Stimulated activated CD8-positive, alpha-beta memory T cell treated with anti-CD3 and anti-CD28 coated beads, Interleukin-15, amount 100 ng/mL, for 48 hours (primary cell): ENCODE results near the gene TOPORS.
"Not testable (repeated sequence)": the region's sequence is repeated elsewhere in the genome, so short reads cannot be mapped to it uniquely, and the experiment has no call there.

Source experiments
- DNase-seq, 2 donors: peaks; one replicate each; pipeline ENCODE4 v3.0.0-alpha.2; 2020; ENCODE audit warnings: low read depth in 2 of 2

Gene TOPORS

DNA sequence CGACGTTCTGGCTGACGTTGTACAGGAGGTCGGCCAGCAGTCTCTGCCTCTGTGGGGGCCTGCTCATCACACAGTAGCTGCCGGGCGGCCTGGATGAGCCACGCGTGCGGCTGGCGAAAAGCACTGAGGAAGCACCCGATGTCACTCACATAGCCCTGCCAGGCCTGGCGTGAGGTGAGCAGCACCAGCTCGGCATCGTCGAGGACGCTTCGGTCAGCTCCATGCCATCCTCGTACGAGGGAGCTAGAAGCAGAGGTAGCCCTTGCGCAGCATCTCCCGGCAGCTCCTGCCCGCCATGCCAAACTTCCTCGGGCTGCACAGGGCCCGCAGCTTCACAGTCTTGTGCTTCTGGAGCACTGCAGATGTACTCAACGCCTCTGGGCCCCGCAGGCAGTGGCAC lies 14.4 kb upstream of the TOPORS start:
- no peak for DNase-seq

DNA sequence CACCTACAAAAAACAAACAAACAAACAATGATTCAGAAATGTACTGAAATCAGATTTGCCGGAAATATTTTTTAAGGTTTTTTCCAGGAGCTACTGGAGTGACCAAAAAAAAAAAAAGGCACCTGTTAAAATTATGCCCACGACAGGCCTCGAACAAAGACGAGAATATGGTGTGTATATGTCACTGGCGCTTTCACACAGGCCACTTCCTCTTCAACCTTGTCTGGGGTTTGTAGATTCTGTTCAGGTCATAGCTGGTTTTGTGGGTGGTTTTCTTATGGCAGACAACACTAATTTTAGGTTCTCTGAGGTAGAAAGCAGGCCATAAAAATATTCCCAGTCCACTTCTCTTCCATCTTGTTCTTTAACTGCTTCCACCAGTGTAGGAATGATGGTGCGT lies 13.6 kb upstream of the TOPORS start:
- DNase-seq: no peak

DNA sequence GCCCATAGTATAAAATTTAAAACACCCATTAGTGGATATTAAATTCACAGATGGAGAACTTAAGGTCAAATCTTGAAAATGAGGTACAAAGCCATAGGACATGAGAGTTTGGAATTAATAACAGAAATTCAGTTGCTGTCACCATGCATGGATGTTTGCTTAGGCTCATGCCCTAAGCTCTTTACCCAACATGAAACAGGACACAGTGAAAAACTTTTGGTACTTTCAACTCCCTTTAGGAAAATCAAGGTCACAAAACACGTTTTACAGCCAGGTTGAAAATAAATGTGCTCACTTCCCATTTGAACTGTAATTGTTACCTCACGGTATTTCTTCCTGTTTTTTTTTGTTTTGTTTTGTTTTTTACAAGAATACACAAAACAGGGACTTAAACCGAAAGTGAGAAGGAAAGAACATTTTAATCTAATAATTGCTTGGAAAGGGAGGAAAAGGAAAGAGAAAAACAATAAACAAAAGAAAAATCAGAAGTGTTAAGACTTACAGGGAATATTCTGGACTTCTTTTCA lies 6.1 kb upstream of the TOPORS start:
- no peak for DNase-seq

DNA sequence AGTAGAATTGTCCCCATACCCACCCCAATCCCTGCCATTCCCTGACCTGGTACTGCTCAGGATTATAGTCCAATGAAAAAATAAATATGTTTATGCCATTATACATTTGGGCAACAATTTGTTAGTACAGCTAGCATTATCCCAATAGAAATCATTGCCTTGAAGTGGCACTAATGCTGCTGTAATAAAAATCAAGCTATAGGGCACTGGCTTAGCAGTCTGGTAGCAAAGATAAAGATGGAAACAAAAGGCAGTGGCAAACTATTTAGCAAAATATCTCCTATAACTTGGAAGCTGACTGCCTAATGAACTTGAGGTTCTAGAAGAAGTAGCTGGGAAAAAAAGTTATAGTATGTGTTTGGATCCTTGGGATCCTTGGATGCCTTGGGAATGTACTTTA lies 2.2 kb upstream of the TOPORS start:
- DNase-seq: no peak

DNA sequence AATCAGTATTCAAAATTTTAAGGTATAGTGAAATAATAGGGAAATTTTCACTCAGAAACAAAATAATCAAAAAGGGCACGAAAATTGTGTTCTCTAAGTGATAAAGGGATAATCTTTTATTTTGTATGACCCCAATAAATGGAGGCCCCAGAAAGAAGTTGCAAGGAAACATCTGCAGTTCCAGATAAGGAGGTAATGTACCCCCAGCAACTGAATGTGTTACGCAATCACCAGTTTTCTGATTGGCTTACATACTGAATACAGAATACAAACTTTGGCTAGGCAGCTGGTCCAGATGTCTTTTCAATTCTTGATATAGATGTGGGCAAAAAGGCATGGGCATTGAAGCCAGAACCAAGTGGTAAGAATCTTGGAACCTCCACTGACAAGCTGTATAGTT lies 1.7 kb upstream of the TOPORS start:
- no peak for DNase-seq

DNA sequence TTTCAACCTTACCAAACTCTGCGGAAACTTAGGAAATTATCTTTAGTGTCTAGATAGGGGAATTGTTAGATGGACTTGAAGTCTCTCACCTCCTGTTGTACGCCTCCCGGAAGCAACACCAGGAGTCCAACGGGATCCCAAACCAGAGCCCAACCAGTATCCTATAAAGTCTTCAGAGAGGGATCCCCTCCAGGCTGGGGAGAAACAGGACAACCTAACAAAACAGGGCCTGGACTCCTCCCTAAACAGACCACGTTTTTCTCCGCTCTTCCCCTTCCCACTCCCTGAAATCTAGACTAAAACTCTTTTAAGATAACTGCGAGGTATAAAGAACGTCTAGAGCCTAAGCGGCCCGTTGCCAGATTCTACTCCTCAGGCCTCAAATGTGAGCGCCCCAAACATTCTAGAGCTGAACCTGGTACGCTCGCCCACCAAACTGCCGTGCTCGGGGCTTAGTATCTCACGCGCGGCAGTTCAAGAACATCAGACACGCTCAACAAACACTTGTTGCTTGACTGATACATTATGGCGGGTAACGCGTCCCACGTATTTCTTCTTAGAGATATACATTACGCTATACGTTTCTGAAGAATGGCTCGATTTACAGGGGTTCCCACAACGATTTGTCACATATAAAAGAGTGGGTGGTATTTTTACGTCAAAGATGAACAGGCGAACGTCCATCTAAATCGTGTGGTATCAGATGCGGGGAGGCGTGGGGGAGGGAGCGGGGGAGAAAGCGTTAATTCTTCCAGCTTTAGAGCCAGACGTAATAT lies 922 bp downstream of the TOPORS start:
- DNase-seq: peak in 1 of 2 donors; percentile 25

DNA sequence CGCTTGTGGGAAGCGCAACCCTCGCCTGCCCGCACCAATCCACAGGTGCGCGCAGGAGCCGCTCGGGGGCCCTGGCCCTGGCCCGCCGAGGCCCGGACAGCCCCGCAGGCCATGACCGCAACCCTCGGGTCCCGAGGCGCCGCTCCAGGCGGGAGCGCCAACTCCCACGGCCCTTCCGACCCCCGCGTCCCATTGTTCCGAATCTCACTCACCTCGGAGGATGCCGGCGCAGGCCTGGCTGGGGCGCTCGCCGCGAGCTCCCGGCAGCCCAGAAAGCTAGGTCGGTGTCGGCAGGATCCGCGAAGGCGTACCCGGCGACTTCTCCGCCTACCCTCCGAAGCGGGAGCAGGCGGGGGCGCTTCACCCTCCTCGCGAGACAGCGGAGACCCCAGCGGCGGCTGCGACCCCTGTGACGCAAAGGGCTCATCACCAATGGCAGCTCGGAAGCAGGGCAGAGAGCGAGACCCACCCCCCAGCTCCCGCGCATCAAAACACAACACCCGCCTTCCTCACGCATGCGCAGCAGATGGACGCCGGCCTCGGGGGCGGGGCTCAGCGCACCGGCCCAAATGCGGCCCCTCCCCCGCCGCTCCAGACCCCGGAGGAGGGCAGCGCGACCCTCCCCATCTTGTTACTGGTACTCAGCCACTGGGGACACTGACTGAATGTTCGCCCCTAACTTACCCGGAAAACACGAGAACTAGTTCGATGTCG lies 1.7 kb downstream of the TOPORS start:
- DNase-seq: peak; percentile 85 to 87

DNA sequence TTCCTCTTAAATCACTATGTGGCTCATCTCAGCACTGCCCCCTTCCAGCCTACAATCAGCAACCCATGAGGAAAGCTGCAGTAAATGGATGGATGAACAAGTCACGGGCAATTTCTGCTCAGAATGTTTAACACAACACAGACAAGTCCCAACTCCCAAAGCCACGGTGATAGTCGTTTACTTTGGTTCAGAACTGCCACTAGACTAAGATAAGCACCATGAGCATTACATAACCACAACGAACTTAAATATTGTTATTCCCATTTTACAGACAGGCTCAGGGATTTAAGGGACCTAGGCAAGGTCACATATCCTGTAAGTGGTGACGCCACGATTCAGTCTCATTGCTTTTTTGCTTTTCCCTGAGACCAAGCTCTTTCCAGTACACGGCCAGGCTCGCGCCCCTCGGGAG lies 2.2 kb downstream of the TOPORS start:
- DNase-seq: no peak

DNA sequence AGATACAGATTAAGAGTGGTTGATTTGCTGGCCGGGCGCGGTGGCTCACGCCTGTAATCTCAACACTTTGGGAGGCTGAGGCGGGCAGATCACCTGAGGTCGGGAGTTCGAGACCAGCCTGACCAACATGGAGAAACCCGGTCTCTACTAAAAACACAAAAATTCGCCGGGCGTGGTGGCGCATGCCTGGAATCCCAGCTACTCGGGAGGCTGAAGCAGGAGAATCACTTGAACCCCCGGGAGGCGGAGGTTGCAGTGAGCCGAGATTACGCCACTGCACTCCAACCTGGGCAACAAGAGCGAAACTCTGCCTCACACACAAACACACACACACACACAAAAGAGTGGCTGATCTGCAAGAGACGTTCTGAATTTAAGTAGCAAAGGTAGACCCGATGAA lies 4.2 kb downstream of the TOPORS start:
- DNase-seq: not testable (repeated sequence)

DNA sequence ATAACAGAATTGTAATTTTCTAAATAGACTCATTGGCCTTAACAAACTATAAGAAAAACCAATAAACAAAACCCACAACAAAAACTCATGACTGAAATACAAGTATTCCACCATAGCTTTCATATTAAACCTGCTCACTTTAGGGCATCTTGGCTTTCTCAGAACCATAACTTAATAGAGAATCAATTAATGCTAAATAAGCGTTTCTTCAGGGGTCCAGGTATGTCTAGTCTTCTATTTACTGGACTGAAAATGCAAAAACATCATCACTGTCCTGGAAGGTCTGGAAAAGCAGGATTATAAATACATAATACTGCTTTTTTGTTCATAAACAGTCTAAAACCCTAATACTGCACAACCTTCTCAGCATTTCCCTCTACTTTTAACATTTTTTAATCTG lies 6.5 kb downstream of the TOPORS start:
- no peak for DNase-seq

DNA sequence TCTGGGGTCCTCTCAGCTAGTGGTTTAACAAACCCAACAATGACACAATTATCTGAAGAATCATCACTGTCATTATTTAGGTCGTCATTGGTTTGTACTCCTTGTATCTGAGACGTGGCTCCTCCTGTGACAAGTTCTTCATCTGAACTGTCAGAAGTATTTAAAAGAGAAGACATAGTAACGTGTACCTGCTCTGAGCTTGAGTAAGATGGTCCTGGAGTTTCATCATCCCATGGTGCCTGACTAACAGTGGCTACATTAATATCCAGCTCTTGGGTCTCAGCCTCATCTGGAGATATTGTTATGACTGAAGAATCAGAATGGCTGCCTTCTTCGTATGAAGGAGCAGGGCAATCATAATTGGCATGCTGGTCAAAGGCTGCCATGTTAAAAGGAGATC lies 9.3 kb downstream of the TOPORS start:
- DNase-seq: no peak

DNA sequence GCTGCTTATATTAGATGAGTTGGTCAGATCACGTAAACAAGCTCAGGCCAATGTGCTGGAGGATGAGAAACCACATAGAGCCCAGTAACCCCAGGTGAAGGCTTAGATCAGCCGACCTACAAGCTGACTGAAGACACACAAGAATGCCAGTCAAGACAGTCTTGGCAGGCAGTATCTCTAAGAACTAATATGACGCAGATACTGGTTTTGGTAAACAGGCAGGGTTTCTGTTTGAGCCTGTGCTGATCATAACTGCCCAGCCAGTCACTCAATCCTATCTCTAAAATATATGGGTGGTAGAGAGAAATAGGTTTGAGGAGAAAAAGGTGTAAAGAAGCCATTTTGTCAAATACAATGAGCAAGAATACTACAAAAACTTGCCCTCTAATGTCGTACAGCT lies 18.6 kb downstream of the TOPORS start:
- DNase-seq: no peak

DNA sequence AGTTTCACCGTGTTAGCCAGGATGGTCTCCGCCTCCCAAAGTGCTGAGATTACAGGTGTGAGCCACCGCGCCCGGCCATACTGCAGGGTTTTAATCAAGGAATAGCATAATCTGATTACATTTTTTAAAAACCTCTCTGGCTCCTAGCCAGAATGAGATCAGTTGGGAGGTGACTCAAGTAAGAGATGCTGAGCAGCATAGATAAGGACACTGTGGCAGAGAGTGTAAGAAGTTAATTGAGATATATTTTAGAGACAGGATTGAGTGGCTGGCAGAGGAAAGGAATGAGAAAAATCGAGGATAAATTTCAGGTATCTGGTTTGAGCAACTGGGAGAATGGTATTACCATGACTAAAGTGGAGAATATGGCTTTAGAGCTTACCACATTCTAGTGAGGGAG lies 19.1 kb downstream of the TOPORS start:
- DNase-seq: no peak

DNA sequence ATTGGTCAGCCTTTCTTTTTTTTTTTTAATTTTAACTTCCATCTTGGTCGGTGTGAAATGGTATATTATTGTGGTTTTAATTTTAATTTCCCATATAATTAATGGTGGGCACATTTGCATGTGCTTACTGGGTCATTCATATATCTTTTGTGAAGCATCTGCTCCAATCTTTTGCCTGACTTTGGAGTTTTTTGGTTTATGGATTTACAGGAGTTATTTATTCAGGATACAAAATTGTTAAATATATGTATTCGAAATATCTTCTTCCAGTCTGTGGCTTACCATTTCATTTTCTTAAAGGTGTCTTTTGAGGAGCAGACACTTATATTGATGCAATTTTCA lies 25.7 kb downstream of the TOPORS start:
- DNase-seq: no peak

DNA sequence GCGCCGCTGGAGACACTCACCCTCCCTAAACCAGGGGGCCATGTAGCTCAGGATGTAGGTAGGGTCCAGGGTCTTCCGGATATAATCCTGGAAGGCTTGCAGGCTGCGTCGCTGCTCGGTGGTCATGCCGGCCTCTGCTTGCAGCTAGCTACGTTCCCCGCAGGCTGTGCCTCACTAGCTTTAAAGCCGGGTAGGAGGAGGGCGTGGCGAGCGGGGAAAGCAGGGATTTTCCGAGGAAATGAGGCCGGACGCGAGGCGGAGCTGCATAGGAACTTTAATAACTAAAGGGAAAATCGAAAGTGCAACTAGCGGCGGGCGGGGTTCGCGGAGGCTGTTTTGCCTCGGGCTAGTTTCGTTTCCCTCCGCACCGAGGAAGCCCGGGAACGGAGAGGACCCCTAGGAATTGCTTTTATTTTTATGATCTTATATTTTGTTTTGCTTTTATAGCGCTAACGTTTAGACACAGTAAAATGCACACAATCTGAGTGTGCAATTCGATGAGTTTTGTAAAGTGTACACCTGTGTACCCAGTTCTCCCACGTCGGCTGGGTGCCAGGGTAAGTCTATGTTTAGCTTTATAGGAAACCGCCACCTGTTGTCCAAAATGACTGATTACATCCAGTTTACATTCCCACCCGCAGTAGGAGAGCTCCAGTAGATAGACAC lies 26.2 kb downstream of the TOPORS start, which contains the start of gene RIGI:
TSS of gene RIGI (minus strand) at position 156 of the 666 bp plus-strand sequence. CDS start at position 126, 30 bp downstream.
- DNase-seq: peak; percentile 52 to 63

DNA sequence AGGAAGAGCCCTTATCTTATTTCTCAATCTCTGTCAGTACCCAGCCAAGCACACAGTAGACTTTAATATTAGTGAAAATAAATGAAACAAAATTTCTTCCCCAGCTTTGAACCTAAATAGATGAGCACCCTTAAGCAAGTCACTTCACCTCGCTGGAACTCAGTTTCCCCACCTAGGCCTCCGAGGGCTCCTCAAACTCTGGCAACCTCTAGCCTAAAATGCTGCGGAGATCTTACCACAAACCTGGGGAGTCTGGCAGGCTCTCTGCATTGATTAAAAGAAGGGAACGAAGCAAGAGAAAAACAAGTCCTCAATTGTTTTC lies 26.7 kb downstream of the TOPORS start:
- DNase-seq: no peak

DNA sequence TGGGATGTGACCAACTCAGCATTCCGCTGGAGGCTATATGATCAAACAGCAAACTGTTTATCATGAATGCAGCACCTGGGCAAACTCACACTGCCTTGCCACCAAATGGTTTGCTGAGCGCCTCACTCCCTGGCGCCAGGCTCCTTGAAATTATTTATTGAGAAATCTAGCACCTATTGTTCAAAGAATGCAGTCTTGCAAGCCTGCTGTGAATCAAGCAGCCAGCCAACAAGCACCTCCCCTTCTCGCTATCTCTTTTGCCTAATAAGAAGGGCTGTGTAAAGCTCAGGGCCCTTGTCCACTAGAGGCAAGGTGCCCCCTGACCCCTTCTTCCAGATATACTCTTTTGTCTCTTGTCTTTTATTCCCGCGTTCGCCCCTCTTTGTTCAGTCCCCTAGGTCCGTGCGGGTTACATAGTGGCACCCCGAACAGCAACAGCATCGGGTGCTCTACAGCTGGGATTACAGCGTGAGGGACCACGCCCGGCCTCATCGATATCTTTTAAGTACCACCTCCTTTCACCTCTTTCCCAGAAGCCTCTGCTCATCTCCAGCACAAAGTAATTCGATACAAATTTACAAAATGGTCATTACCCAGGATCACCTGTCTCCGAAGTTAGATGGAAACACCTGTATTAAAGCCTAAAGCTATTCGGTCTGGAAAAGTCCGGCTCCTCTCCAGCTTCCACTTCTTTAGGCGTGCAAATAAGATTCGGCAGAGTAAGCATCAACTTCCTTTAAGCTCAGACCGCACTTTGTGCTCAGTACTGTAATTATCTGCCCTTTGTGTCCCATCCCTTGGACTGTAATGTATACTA lies 27.3 kb downstream of the TOPORS start:
- DNase-seq: no peak

DNA sequence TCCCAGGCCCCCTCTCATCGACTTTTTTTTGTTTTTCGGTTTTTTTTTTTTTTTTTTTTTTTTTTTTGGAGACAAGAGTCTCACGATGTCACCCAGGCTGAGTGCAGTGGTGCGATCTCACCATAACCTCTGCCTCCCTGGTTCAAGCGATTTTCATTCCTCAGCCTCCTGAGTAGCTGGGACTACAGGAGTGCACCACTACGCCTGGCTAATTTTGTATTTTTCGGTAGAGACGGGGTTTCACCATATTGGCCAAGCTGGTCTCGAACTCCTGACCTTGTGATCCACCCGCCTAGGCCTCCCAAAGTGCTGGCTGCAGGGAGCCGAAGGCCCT lies 27.9 kb downstream of the TOPORS start:
- DNase-seq: not testable (repeated sequence)

DNA sequence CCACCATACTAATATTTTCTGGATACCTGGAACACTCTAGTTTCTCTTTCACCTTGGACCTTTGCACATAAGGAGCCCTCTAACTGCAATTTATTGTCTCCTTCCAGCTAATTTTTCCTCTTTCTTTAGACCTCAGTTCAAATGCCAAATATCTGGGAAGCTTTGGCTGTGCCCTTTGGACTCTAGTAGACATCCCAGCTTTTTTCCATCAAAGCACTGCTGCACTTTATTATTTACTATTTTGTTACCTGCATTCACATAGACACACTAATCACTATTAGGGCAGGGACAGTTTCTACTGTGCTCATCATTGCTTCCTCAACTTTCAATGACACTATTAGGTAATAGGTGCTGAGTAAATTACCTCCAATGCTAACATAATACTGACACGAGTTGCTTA lies 28.5 kb downstream of the TOPORS start:
- DNase-seq: no peak

DNA sequence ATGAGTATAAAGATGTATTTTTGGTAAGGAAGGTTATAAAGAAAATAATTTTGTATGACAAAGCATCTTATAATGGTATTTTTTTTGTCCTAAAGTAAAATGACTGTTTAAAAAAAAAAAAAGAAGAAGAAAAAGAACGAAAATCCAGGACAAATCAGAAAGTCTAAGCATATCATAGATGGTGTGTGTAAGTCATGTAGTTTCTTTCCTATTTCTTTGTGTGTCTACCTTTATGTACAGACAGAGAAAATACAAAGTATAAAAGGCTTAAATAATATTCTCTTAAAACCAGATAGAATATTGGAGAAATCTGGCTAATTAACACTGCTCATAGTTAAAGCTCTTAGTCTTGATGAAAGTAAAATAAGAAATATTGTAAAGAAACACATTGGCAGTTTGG lies 34.1 kb downstream of the TOPORS start:
- no peak for DNase-seq

DNA sequence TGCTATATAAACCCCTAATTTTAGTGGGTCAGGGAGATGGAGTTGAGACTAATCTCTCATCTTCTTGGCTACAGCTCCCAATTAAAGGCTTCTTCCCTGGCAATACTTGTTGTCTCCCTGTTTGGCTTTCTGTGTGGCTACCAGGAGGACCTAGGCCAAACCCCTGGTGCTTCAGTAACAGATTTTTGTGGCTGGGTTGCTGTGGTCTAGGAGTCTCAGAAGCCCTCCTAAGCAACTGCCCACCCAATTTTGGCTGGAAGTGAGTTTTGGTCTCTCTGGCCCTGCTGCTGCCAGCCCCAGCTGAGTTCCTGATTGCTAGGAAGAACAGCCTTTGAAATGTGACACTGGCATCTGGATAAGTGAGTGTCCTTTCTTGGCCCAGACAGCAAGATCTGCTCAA lies 36.1 kb downstream of the TOPORS start:
- no peak for DNase-seq

DNA sequence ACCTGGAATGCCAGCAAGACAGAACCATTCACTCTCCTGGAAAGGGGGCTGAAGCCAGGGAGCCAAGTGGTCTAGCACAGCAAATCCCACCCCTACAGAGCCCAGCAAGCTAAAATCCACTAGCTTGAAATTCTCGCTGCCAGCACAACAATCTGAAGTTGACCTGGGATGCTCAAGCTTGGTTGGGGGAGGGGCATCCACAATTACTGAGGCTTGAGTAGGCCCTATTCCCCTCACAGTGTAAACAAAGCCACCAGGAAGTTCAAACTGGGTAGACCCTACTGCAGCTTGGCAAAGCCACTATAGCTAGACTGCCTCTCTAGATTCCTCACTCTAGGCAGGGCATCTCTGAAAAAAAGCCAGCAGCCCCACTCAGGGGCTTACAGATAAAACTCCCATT lies 43.7 kb downstream of the TOPORS start:
- DNase-seq: no peak
